ENCODE measurements around the gene SV2B. TPM values are rescaled to one million over a fixed set of nuclear protein-coding genes. Genes with fewer than 3 reads are reported as not detected.

The SV2B gene
- total and polyA plus RNA-seq, 8 donors, result 0.06 to 1.7 (median 0.23) TPM; not detected in 3

DNA sequence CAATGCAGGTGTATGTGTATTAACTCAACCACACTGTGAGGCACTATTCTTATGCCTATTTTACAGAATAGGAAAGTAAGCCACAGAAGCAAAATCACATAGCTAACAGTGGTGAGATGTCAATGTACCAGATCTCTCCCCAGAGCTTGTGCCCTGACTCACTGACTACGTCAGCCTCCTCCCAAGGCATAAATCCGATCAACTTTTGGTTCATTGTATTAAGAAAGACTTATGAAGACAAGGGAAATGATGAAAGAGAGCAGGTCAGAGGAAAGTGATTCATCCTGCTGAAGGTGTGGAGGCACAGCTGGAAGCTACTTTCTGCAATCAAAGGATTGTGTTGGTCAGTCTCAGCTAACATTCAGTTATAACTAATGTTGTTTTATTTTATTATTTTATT lies 33.0 kb upstream of the SV2B start:
- no peak overlapping the region for H3K4me3 ChIP-seq
- DNase-seq, result no peak
- WGBS, 5 donors, result 79 to 89% (median 88%) methylated on average over 2 of the region's 2 CpGs
- no peak overlapping the region for H3K27ac ChIP-seq
- H3K36me3 ChIP-seq, result no peaks in the 10 kb centered on the region
- intact Hi-C loops (cut with DNase I; ENCODE audit: low total_unique reads), result no loop called here
- TF ChIP-seq POLR2A (IDR thresholded peaks at IDR 0.05) (no peak), POLR2AphosphoS5 (IDR thresholded peaks at IDR 0.05) (no peak), EP300 (IDR thresholded peaks at IDR 0.05) (no peak)
- TF ChIP-seq, protein P1, sequence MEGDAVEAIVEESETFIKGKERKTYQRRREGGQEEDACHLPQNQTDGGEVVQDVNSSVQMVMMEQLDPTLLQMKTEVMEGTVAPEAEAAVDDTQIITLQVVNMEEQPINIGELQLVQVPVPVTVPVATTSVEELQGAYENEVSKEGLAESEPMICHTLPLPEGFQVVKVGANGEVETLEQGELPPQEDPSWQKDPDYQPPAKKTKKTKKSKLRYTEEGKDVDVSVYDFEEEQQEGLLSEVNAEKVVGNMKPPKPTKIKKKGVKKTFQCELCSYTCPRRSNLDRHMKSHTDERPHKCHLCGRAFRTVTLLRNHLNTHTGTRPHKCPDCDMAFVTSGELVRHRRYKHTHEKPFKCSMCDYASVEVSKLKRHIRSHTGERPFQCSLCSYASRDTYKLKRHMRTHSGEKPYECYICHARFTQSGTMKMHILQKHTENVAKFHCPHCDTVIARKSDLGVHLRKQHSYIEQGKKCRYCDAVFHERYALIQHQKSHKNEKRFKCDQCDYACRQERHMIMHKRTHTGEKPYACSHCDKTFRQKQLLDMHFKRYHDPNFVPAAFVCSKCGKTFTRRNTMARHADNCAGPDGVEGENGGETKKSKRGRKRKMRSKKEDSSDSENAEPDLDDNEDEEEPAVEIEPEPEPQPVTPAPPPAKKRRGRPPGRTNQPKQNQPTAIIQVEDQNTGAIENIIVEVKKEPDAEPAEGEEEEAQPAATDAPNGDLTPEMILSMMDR (IDR thresholded peaks at IDR 0.05), result no peak
- H3K27me3 ChIP-seq, result peaks cover 0 to 25% (median 3%) of the 10 kb centered on the region in 3 donors
- H3K4me1 ChIP-seq, result no peaks in the 10 kb centered on the region
- H3K9me3 ChIP-seq, result no peaks in the 10 kb centered on the region

DNA sequence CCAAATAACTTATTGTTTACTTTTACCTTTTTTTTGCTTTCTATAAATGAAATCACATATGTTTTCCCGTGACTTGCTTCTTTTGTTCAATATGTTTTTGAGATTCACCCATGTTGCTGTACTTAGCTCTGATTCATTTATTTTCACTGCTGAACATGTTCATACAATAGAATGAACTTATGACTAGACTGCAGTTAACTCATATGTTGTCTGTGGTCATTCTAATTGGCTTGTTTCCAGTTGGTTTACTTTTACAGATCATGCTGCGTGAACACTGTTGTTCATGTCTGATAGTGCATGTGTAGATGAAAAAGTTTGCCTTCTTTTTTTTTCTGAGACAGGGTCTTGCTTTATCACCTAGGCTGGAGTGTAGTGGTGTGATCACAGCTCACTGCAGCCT lies 31.6 kb upstream of the SV2B start:
- Histone ChIP-seq H3K27me3 (peaks cover 0 to 25% (median 3%) of the 10 kb centered on the region in 3 donors), H3K9me3 (no peaks in the 10 kb centered on the region), H3K27ac (no peak overlapping the region), H3K4me1 (no peaks in the 10 kb centered on the region), H3K36me3 (no peaks in the 10 kb centered on the region), H3K4me3 (no peak overlapping the region)
- 67 to 82% (median 69%) methylated on average over 2 of the region's 2 CpGs for WGBS, 5 donors
- TF ChIP-seq, protein P1 (IDR thresholded peaks at IDR 0.05), result no peak
- TF ChIP-seq POLR2AphosphoS5 (IDR thresholded peaks at IDR 0.05), result no peak
- no peak for TF ChIP-seq POLR2A (IDR thresholded peaks at IDR 0.05)
- no peak for TF ChIP-seq EP300 (IDR thresholded peaks at IDR 0.05)
- intact Hi-C loops (cut with DNase I; ENCODE audit: low total_unique reads), result no loop called here
- DNase-seq, result no peak

- TF ChIP-seq POLR2A (IDR thresholded peaks at IDR 0.05) (no peak), POLR2AphosphoS5 (IDR thresholded peaks at IDR 0.05) (no peak), EP300 (IDR thresholded peaks at IDR 0.05) (no peak)
- TF ChIP-seq, protein P1 (IDR thresholded peaks at IDR 0.05), result no peak
- 68 to 84% (median 70%) methylated on average over 3 of the region's 3 CpGs for WGBS, 5 donors
- intact Hi-C loops (cut with DNase I; ENCODE audit: low total_unique reads), result no loop called here
- Histone ChIP-seq H3K4me1 (no peaks in the 10 kb centered on the region), H3K36me3 (no peaks in the 10 kb centered on the region), H3K4me3 (no peak overlapping the region), H3K27me3 (peaks cover 0 to 25% (median 3%) of the 10 kb centered on the region in 3 donors), H3K27ac (no peak overlapping the region), H3K9me3 (no peaks in the 10 kb centered on the region)
- no peak for DNase-seq
Measured at GRCh38 chr15:91068966-91069365, 31.1 kb upstream of the SV2B start.

DNA sequence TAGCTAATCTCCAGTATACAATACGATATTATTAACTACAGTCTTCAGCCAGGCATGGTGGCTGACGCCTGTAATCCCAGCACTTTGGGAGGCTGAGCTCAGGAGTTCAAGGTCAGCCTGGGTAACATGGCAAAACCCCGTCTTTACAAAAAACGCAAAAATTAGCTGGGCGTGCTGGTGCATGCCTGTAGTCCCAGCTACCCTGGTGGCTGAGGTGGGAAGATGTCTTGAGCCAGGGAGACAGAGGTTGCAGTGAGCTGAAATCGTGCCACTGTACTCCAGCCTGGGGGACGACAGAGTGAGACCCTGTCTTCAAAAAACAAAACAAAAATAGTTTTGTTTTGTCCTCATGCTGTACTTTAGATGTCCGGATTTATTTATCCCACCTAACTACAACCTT lies 29.2 kb upstream of the SV2B start:
- WGBS, 5 donors, result 74 to 81% (median 77%) methylated on average over 8 of the region's 8 CpGs
- no peak for TF ChIP-seq POLR2A (IDR thresholded peaks at IDR 0.05)
- TF ChIP-seq, protein P1 (IDR thresholded peaks at IDR 0.05), result no peak
- no peak for TF ChIP-seq POLR2AphosphoS5 (IDR thresholded peaks at IDR 0.05)
- H3K4me3 ChIP-seq, result no peak overlapping the region
- H3K27ac ChIP-seq, result no peak overlapping the region
- intact Hi-C loops (cut with DNase I; ENCODE audit: low total_unique reads), result no loop called here
- H3K27me3 ChIP-seq, result peaks cover 0 to 25% (median 3%) of the 10 kb centered on the region in 3 donors
- no peak for DNase-seq
- no peaks in the 10 kb centered on the region for H3K36me3 ChIP-seq
- H3K4me1 ChIP-seq, result no peaks in the 10 kb centered on the region
- no peaks in the 10 kb centered on the region for H3K9me3 ChIP-seq

Measured in stomach (tissue), 9 donors.